Stimulated activated CD4-positive, alpha-beta T cell treated with anti-CD3 and anti-CD28 coated beads, Interleukin-2, amount 100 ng/mL, for 4 hours (primary cell): ENCODE results near the gene CDK14.

Experiments
- DNase-seq: peaks from one replicate; pipeline ENCODE4 v3.0.0-alpha.2; 2020; ENCODE audit warnings: low read depth

Gene CDK14

GRCh38 chr7:90841759-90842429, 245.8 kb downstream of the CDK14 start:
- no peak for DNase-seq

- DNase-seq = no peak
These were observed 246.3 kb downstream of the CDK14 start for GRCh38 chr7:90842430-90842788.

GRCh38 chr7:90843472-90843871, 247.4 kb downstream of the CDK14 start:
- no peak for DNase-seq

GRCh38 chr7:90844421-90844820, 248.3 kb downstream of the CDK14 start:
- no peak for DNase-seq

GRCh38 chr7:90846192-90846591, 250.1 kb downstream of the CDK14 start:
- no peak for DNase-seq

- DNase-seq = no peak
These were observed 253.9 kb downstream of the CDK14 start for GRCh38 chr7:90850066-90850465.

- DNase-seq = no peak
These were observed 254.3 kb downstream of the CDK14 start for GRCh38 chr7:90850471-90850870.

GRCh38 chr7:90853205-90853604, 257.1 kb downstream of the CDK14 start:
- DNase-seq = no peak

- DNase-seq = no peak
These were observed 260.4 kb downstream of the CDK14 start for GRCh38 chr7:90856351-90857070.

GRCh38 chr7:90857603-90858002, 261.5 kb downstream of the CDK14 start:
- DNase-seq = no peak

- no peak for DNase-seq
These were observed 262.4 kb downstream of the CDK14 start for GRCh38 chr7:90858546-90858945.

- no peak for DNase-seq
These were observed 263.4 kb downstream of the CDK14 start for GRCh38 chr7:90859521-90859920.

- DNase-seq = no peak
These were observed 268.0 kb downstream of the CDK14 start for GRCh38 chr7:90864088-90864487.

GRCh38 chr7:90869335-90869734, 273.2 kb downstream of the CDK14 start:
- DNase-seq = no peak

GRCh38 chr7:90876701-90877100, 280.6 kb downstream of the CDK14 start:
- no peak for DNase-seq

- no peak for DNase-seq
These were observed 281.1 kb downstream of the CDK14 start for GRCh38 chr7:90877201-90877600.

GRCh38 chr7:90879924-90880323, 283.8 kb downstream of the CDK14 start:
- no peak for DNase-seq

GRCh38 chr7:90886416-90886815, 290.3 kb downstream of the CDK14 start:
- no peak for DNase-seq

- no peak for DNase-seq
These were observed 293.1 kb downstream of the CDK14 start for GRCh38 chr7:90889210-90889609.

GRCh38 chr7:90889644-90890043, 293.5 kb downstream of the CDK14 start:
- no peak for DNase-seq

- DNase-seq = no peak
These were observed 295.4 kb downstream of the CDK14 start for GRCh38 chr7:90891529-90891928.

GRCh38 chr7:90892213-90892612, 296.1 kb downstream of the CDK14 start:
- DNase-seq = no peak

GRCh38 chr7:90894122-90894521, 298.0 kb downstream of the CDK14 start:
- DNase-seq = no peak

- DNase-seq = no peak
These were observed 300.3 kb downstream of the CDK14 start for GRCh38 chr7:90896458-90896857.
